GM12891 (cell line): ENCODE measurements around the gene NEGR1.

Experiments used
- POLR2A ChIP-seq: IDR thresholded peaks from 2 replicates; pipeline ENCODE4 v1.6.1; 2011; ENCODE audit warnings: low read depth, low read length, control low read depth
- POLR2AphosphoS5 ChIP-seq: IDR thresholded peaks from 2 replicates; pipeline ENCODE4 v1.6.1; 2011; ENCODE audit warnings: low read depth, low read length, control low read depth

- TF ChIP-seq POLR2A (no peak), POLR2AphosphoS5 (no peak)
Observed at GRCh38 chr1:71785450-71785849, 496.9 kb downstream of the NEGR1 start.
